ENCODE results near the gene NDUFS7.

The NDUFS7 gene

GRCh38 chr19:1366899-1367870 is 16.5 kb upstream of the NDUFS7 start:
- TF ChIP-seq ZNF70 (CRISPR knock-in tag; IDR thresholded peaks at IDR 0.05) (no peak), CSDC2 (CRISPR knock-in tag; IDR thresholded peaks at IDR 0.05) (no peak), OSR1 (CRISPR knock-in tag; IDR thresholded peaks at IDR 0.05) (no peak), RARB (CRISPR knock-in tag; IDR thresholded peaks at IDR 0.05) (no peak), GLIS3 (CRISPR knock-in tag; IDR thresholded peaks at IDR 0.05) (no peak), POU6F1 (CRISPR knock-in tag; IDR thresholded peaks at IDR 0.05; ENCODE audit: borderline replicate concordance, low read depth) (no peak), SNAI2 (CRISPR knock-in tag; IDR thresholded peaks at IDR 0.05) (no peak), TCF4 (CRISPR knock-in tag; IDR thresholded peaks at IDR 0.05; ENCODE audit: borderline replicate concordance) (no peak), ZFP3 (CRISPR knock-in tag; IDR thresholded peaks at IDR 0.05) (no peak), BACH2 (CRISPR knock-in tag; IDR thresholded peaks at IDR 0.05; ENCODE audit: borderline replicate concordance) (no peak), TOX (CRISPR knock-in tag; IDR thresholded peaks at IDR 0.05; ENCODE audit: borderline replicate concordance) (no peak), TSHZ2 (CRISPR knock-in tag; IDR thresholded peaks at IDR 0.05) (no peak), ARNTL (CRISPR knock-in tag; IDR thresholded peaks at IDR 0.05; ENCODE audit: borderline replicate concordance, low read depth) (no peak), ISL1 (CRISPR knock-in tag; IDR thresholded peaks at IDR 0.05) (no peak), ZNF565 (CRISPR knock-in tag; conservative IDR thresholded peaks at IDR 0.05; ENCODE audit: low read depth) (no peak), ZNF8 (CRISPR knock-in tag; IDR thresholded peaks at IDR 0.05) (no peak)
- TF ChIP-seq, protein P1, sequence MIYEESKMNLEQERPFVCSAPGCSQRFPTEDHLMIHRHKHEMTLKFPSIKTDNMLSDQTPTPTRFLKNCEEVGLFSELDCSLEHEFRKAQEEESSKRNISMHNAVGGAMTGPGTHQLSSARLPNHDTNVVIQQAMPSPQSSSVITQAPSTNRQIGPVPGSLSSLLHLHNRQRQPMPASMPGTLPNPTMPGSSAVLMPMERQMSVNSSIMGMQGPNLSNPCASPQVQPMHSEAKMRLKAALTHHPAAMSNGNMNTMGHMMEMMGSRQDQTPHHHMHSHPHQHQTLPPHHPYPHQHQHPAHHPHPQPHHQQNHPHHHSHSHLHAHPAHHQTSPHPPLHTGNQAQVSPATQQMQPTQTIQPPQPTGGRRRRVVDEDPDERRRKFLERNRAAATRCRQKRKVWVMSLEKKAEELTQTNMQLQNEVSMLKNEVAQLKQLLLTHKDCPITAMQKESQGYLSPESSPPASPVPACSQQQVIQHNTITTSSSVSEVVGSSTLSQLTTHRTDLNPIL (CRISPR knock-in tag; IDR thresholded peaks at IDR 0.05; ENCODE audit: low read depth), result no peak
- TF ChIP-seq, protein P2, sequence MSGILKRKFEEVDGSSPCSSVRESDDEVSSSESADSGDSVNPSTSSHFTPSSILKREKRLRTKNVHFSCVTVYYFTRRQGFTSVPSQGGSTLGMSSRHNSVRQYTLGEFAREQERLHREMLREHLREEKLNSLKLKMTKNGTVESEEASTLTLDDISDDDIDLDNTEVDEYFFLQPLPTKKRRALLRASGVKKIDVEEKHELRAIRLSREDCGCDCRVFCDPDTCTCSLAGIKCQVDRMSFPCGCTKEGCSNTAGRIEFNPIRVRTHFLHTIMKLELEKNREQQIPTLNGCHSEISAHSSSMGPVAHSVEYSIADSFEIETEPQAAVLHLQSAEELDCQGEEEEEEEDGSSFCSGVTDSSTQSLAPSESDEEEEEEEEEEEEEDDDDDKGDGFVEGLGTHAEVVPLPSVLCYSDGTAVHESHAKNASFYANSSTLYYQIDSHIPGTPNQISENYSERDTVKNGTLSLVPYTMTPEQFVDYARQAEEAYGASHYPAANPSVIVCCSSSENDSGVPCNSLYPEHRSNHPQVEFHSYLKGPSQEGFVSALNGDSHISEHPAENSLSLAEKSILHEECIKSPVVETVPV (CRISPR knock-in tag; IDR thresholded peaks at IDR 0.05), result no peak
- TF ChIP-seq, protein P3, sequence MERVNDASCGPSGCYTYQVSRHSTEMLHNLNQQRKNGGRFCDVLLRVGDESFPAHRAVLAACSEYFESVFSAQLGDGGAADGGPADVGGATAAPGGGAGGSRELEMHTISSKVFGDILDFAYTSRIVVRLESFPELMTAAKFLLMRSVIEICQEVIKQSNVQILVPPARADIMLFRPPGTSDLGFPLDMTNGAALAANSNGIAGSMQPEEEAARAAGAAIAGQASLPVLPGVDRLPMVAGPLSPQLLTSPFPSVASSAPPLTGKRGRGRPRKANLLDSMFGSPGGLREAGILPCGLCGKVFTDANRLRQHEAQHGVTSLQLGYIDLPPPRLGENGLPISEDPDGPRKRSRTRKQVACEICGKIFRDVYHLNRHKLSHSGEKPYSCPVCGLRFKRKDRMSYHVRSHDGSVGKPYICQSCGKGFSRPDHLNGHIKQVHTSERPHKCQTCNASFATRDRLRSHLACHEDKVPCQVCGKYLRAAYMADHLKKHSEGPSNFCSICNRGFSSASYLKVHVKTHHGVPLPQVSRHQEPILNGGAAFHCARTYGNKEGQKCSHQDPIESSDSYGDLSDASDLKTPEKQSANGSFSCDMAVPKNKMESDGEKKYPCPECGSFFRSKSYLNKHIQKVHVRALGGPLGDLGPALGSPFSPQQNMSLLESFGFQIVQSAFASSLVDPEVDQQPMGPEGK (CRISPR knock-in tag; IDR thresholded peaks at IDR 0.05; ENCODE audit: borderline replicate concordance), result no peak
- no peak for ATAC-seq

DNA sequence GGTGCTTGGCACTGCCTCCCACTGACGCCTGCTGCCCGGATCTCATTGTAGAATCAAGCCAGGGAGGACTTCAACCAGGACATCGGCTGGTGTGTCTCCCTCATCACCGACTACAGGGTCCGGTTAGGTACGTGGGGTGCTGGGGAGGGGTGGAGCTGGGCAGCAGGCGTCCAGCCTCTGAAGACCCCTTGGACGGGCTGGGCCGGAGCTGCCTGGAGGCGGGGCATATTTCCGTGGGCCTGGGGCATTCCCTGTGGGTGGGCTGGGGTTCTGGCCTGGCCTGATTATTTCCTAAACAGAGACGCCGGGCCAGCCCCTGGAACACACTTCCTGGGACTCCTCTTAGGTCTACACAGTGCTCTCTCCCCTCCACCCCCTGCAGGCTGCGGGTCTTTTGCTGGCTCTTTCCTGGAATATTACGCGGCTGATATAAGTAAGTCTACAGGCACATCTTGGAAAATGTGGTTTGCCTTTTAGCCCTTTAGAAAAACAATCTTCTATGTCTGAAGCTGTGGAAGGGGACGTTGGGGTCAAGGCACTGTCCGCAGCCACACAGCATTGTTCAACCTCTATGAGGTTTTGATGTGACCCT is 14.4 kb upstream of the NDUFS7 start:
- no peak for TF ChIP-seq RARB (CRISPR knock-in tag; IDR thresholded peaks at IDR 0.05)
- no peak for TF ChIP-seq GLIS3 (CRISPR knock-in tag; IDR thresholded peaks at IDR 0.05)
- no peak for TF ChIP-seq ZFP30 (CRISPR knock-in tag; IDR thresholded peaks at IDR 0.05)
- no peak for TF ChIP-seq CSDC2 (CRISPR knock-in tag; IDR thresholded peaks at IDR 0.05)
- no peak for TF ChIP-seq BACH2 (CRISPR knock-in tag; IDR thresholded peaks at IDR 0.05; ENCODE audit: borderline replicate concordance)
- no peak for TF ChIP-seq ZNF565 (CRISPR knock-in tag; conservative IDR thresholded peaks at IDR 0.05; ENCODE audit: low read depth)
- no peak for TF ChIP-seq TOX (CRISPR knock-in tag; IDR thresholded peaks at IDR 0.05; ENCODE audit: borderline replicate concordance)
- no peak for TF ChIP-seq TCF4 (CRISPR knock-in tag; IDR thresholded peaks at IDR 0.05; ENCODE audit: borderline replicate concordance)
- TF ChIP-seq POU6F1 (CRISPR knock-in tag; IDR thresholded peaks at IDR 0.05; ENCODE audit: borderline replicate concordance, low read depth), result no peak
- TF ChIP-seq, protein P2 (CRISPR knock-in tag; IDR thresholded peaks at IDR 0.05), result no peak
- TF ChIP-seq ZNF70 (CRISPR knock-in tag; IDR thresholded peaks at IDR 0.05), result no peak
- TF ChIP-seq SNAI2 (CRISPR knock-in tag; IDR thresholded peaks at IDR 0.05), result no peak
- no peak for TF ChIP-seq OSR1 (CRISPR knock-in tag; IDR thresholded peaks at IDR 0.05)
- no peak for TF ChIP-seq ZC3H10 (CRISPR knock-in tag; IDR thresholded peaks at IDR 0.05)
- TF ChIP-seq ZNF8 (CRISPR knock-in tag; IDR thresholded peaks at IDR 0.05), result no peak
- TF ChIP-seq, protein P3 (CRISPR knock-in tag; IDR thresholded peaks at IDR 0.05; ENCODE audit: borderline replicate concordance), result no peak
- no peak for ATAC-seq
